ENCODE data around the gene ZNF432.

ZNF432 gene

DNA sequence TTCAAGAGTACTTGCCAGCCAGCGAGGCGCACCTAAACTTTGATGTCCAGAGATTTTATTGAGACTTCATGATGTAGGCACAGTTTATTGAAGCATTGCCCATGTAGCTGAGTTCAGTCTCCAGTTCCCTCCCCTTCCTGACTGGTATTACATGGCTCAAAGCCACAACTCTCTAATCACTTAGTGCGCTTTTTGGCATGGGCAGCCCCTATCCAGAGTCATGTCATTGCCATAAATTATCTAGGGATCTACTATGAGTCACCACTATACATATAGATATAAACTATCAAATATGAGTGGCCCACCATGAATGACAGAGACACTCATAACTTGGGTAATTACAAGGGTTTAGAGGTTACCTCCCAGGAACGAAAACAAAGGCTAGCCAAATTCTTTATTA lies 28.1 kb downstream of the ZNF432 start:
- Histone ChIP-seq H3K36me3 (ENCODE audit: control insufficient read depth, insufficient read depth, low read length) (peaks cover 27% of the 10 kb centered on the region), H3K4me3 (replicated peaks; ENCODE audit: low read depth, low read length) (no peak overlapping the region)

GRCh38 chr19:52010674-52011073 lies 38.0 kb downstream of the ZNF432 start:
- no peak for TF ChIP-seq CTCF (IDR thresholded peaks at IDR 0.05; ENCODE audit: insufficient read depth, low read length, poor library complexity, severe bottlenecking)
- no peak overlapping the region for H3K4me3 ChIP-seq (replicated peaks; ENCODE audit: low read depth, low read length)
- H3K27me3 ChIP-seq (replicated peaks; ENCODE audit: control insufficient read depth, insufficient read depth, low read length), result no peaks in the 10 kb centered on the region
- no peak for DNase-seq (ENCODE audit: extremely low read depth, insufficient read length)
- no peaks in the 10 kb centered on the region; the same call in 1 of the 2 replicates for H3K36me3 ChIP-seq (ENCODE audit: control insufficient read depth, insufficient read depth, low read length)

More for the DNA sequence above, 28.1 kb downstream of the ZNF432 start:
- no peaks in the 10 kb centered on the region for H3K27me3 ChIP-seq (replicated peaks; ENCODE audit: control insufficient read depth, insufficient read depth, low read length)
- DNase-seq (ENCODE audit: extremely low read depth, insufficient read length), result no peak
- no peak for TF ChIP-seq CTCF (IDR thresholded peaks at IDR 0.05; ENCODE audit: insufficient read depth, low read length, poor library complexity, severe bottlenecking)

DNA sequence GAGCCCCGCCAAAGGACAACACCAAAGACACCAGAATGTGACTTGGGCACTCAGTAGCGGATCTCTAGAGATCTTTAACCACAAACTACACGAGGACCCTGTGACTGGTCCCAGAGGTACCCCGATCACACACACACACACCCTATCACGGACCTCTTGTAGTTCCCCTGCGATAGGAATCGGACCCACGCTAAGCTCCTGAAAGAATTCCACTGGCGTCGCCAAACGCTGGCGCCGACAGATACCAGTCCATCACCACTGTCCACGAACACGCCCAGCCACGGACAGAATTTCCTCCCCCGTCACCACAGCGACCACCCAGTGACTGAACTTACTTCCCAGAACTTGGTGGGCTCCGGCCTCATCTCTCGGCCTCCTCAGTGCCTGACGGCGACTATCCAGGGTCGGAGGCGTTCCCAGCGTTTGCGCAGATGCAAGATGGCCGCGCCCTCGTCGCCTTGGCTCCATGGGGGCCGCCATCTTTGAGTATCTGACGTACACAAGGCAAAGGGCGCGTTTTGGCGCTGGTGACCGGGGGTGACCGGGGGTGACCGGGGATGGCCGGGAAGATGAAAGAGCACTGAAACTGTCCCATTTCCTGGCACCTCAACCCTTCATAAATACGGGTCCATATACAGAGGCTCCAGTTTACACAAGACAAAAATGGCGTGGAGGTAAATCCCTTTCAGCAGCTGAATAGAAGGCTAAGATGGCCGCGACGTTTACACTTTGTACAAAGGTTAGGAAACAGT lies 40.7 kb downstream of the ZNF432 start, which contains the start of gene ZNF615:
Gene ZNF615, minus strand, starts transcription at position 406 of the 752 bp plus-strand sequence. CDS start 4,500 bp downstream, outside the sequence.
- TF ChIP-seq CTCF (IDR thresholded peaks at IDR 0.05; ENCODE audit: insufficient read depth, low read length, poor library complexity, severe bottlenecking), result no peak
- no peaks in the 10 kb centered on the region for H3K27me3 ChIP-seq (replicated peaks; ENCODE audit: control insufficient read depth, insufficient read depth, low read length)
- DNase-seq (ENCODE audit: extremely low read depth, insufficient read length), result peak; percentile 86
- no peaks in the 10 kb centered on the region; the same call in 1 of the 2 replicates for H3K36me3 ChIP-seq (ENCODE audit: control insufficient read depth, insufficient read depth, low read length)
- H3K4me3 ChIP-seq (replicated peaks; ENCODE audit: low read depth, low read length), result peak within 1 kb of the TSS; percentile 65

- no peaks in the 10 kb centered on the region for H3K36me3 ChIP-seq (ENCODE audit: control insufficient read depth, insufficient read depth, low read length)
- no peaks in the 10 kb centered on the region for H3K27me3 ChIP-seq (replicated peaks; ENCODE audit: control insufficient read depth, insufficient read depth, low read length)
- H3K4me3 ChIP-seq (replicated peaks; ENCODE audit: low read depth, low read length), result peak overlapping the region; percentile 65
- no peak for TF ChIP-seq CTCF (IDR thresholded peaks at IDR 0.05; ENCODE audit: insufficient read depth, low read length, poor library complexity, severe bottlenecking)
- DNase-seq (ENCODE audit: extremely low read depth, insufficient read length), result no peak
Observed at GRCh38 chr19:52007451-52007805, 41.2 kb downstream of the ZNF432 start.

DNA sequence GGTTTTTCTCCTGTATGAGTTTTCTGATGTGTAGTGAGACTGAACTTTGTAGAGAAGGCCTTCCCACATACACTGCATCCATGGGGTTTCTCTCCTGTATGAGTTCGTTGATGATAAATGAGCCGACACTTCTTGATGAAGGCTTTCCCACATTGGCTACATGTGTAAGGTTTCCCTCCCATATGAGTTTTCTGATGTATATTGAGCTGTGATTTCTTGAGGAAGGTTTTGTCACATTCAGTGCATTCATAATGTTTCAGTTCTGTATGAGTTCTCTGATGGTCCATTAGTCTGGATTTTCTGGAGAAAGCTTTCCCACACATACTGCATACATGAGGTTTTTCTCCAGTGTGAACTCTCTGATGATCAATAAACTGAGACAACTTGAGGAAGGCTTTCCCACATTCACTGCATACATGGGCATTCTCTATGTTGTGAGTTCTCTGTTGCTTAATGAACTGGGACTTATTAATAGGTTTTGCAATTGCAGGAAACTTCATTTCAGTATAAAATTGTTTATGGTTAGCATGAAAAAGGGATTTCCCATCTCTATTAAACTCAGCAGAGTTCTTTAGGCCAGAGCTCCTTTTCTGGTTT lies 54.5 kb downstream of the ZNF432 start:
- no peak for DNase-seq (ENCODE audit: extremely low read depth, insufficient read length)
- TF ChIP-seq CTCF (IDR thresholded peaks at IDR 0.05; ENCODE audit: insufficient read depth, low read length, poor library complexity, severe bottlenecking), result no peak
- H3K4me3 ChIP-seq (replicated peaks; ENCODE audit: low read depth, low read length), result no peak overlapping the region
- no peaks in the 10 kb centered on the region for H3K36me3 ChIP-seq (ENCODE audit: control insufficient read depth, insufficient read depth, low read length)
- no peaks in the 10 kb centered on the region for H3K27me3 ChIP-seq (replicated peaks; ENCODE audit: control insufficient read depth, insufficient read depth, low read length)
